Osteocyte (in vitro differentiated cells): Measurements from ENCODE around the gene CBX6. TPM values are rescaled to one million over a fixed set of nuclear protein-coding genes. Genes with fewer than 3 reads are reported as not detected.

ENCODE experiments used
- DNase-seq: peaks from one replicate; pipeline ENCODE4 v3.0.0; 2021; ENCODE audit warnings: mixed read lengths; ENCODE audit not compliant: unreplicated experiment; ENCODE audit errors: extremely low spot score
- H3K27ac Mint-ChIP-seq: one replicate; pipeline ENCODE4 v1.8.0; 2021; ENCODE audit warnings: mild to moderate bottlenecking, mixed read lengths; ENCODE audit not compliant: unreplicated experiment
- H3K27me3 Mint-ChIP-seq: one replicate; pipeline ENCODE4 v1.8.0; 2021; ENCODE audit warnings: mixed read lengths; ENCODE audit not compliant: unreplicated experiment
- H3K36me3 Mint-ChIP-seq: one replicate; pipeline ENCODE4 v1.8.0; 2021; ENCODE audit warnings: mixed read lengths; ENCODE audit not compliant: unreplicated experiment
- H3K4me1 Mint-ChIP-seq: one replicate; pipeline ENCODE4 v1.8.0; 2021; ENCODE audit warnings: mixed read lengths; ENCODE audit not compliant: unreplicated experiment
- H3K4me3 Mint-ChIP-seq: one replicate; pipeline ENCODE4 v1.8.0; 2021; ENCODE audit warnings: mild to moderate bottlenecking, moderate library complexity, mixed read lengths; ENCODE audit not compliant: unreplicated experiment
- H3K9me3 Mint-ChIP-seq: one replicate; pipeline ENCODE4 v1.8.0; 2021; ENCODE audit warnings: mixed read lengths; ENCODE audit not compliant: unreplicated experiment
- total RNA-seq: library from RNA; stranded (reverse); gene quantifications from 2 replicates; pipeline ENCODE4 v1.2.1, GENCODE V29; 2021
- TF ChIP-seq, protein P1 (sequence below): fragments of 200-600 bp; sonication (generic); IDR thresholded peaks from 2 replicates; pipeline ENCODE4 v1.5.0; 2021; ENCODE audit warnings: antibody characterized with exemption, mild to moderate bottlenecking, moderate library complexity

Gene CBX6
- total RNA-seq, 1 donor from 2014 or later: 86.2 TPM

DNA sequence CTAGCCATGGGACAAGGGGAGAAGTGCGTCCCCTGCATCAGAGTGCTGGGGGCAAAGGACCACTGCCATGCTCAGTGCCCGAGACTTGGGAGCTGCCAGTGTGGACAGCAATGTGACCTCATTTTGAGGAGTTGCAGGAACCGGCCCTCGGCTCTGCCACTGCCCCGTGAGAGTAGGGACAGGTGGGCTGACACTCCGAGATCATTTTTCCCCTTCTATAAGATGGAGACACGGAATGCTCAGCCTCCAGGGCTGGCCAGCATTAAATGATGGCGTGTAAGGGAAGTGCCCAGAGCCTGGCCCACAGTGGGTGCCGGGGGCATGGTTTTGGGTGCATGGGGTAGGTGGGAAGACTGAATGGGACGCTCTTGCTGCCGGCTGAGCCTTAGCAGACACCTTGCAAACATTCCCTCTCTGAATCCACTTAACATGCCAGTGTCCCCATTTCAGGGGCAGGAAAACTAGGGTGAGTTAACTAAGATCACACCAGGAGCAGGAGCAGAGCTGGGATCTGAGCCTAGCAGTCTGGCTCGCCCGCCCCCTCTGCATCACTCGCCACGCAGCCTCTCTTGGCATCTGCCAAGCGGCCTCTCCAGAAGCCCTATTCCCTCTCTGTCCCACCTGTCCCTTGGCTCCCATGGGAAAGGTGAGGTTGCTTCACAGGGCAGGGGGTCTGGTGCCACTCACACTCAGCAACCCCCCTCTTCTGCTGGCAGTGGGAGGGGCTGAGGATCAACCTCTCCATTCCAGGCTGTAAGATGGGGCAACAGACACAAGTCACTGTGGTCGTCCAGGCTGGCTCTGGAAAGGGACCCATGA lies 41.8 kb downstream of the CBX6 start:
- Mint-ChIP-seq H3K27ac (no peak overlapping the region), H3K4me3 (no peak overlapping the region), H3K27me3 (peaks cover 4% of the 10 kb centered on the region), H3K36me3 (no peaks in the 10 kb centered on the region), H3K9me3 (no peaks in the 10 kb centered on the region), H3K4me1 (no peaks in the 10 kb centered on the region)
- no peak for DNase-seq
- TF ChIP-seq, protein P1, sequence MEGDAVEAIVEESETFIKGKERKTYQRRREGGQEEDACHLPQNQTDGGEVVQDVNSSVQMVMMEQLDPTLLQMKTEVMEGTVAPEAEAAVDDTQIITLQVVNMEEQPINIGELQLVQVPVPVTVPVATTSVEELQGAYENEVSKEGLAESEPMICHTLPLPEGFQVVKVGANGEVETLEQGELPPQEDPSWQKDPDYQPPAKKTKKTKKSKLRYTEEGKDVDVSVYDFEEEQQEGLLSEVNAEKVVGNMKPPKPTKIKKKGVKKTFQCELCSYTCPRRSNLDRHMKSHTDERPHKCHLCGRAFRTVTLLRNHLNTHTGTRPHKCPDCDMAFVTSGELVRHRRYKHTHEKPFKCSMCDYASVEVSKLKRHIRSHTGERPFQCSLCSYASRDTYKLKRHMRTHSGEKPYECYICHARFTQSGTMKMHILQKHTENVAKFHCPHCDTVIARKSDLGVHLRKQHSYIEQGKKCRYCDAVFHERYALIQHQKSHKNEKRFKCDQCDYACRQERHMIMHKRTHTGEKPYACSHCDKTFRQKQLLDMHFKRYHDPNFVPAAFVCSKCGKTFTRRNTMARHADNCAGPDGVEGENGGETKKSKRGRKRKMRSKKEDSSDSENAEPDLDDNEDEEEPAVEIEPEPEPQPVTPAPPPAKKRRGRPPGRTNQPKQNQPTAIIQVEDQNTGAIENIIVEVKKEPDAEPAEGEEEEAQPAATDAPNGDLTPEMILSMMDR: no peak

DNA sequence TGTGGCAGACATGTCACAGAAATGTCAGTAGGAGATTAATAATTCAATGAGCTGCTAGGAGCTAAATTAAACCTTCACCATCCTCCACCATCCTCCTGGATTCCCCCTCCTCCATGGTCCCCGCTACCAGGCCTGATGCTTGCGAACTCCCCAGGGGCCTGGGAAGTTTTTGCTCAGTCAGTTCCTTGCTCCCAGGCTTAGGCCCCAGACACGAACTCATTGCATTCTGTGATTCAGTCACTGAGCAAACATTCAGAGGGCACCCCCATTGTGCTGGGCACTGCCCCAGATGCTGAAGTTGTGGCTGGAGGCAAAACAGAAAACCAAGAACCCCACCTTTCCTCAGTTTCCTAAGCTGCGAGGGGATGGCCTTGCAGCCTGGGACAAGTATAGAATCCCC lies 42.5 kb downstream of the CBX6 start:
- Mint-ChIP-seq H3K9me3 (no peaks in the 10 kb centered on the region), H3K4me1 (no peaks in the 10 kb centered on the region), H3K27ac (no peak overlapping the region), H3K4me3 (no peak overlapping the region), H3K27me3 (peaks cover 4% of the 10 kb centered on the region), H3K36me3 (no peaks in the 10 kb centered on the region)
- no peak for DNase-seq
- TF ChIP-seq, protein P1: no peak

DNA sequence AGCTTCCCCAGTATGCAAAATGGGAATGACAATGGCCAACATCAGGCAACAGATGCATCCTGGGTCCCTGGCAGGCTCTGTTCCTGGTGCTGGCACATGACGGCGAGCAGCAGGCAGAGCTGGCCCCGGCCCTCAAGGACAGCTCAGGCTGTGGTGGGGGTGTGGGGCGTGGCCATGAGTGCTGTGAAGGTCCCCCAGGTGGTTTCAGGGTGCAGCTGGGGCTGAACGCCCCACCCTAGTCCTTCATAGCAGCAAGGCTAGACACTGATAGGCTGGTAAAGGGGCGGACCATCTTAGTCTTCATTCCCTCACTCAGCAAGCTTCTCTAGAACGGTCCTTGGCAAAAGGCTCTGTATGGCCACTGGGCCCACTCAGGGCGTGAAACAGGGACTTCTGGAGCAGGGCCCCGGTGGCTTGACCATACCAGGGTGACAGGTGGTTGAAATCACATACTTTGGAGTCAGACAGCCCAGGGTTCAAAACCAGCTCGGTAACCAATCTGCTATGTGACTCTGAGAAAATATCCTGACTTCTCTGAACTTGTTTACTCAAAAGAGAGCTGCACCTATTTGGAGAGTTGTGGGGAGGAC lies 43.3 kb downstream of the CBX6 start:
- Mint-ChIP-seq H3K9me3 (no peaks in the 10 kb centered on the region), H3K36me3 (no peaks in the 10 kb centered on the region), H3K27ac (no peak overlapping the region), H3K4me3 (no peak overlapping the region), H3K4me1 (no peaks in the 10 kb centered on the region), H3K27me3 (no peaks in the 10 kb centered on the region)
- TF ChIP-seq, protein P1: no peak
- no peak for DNase-seq

DNA sequence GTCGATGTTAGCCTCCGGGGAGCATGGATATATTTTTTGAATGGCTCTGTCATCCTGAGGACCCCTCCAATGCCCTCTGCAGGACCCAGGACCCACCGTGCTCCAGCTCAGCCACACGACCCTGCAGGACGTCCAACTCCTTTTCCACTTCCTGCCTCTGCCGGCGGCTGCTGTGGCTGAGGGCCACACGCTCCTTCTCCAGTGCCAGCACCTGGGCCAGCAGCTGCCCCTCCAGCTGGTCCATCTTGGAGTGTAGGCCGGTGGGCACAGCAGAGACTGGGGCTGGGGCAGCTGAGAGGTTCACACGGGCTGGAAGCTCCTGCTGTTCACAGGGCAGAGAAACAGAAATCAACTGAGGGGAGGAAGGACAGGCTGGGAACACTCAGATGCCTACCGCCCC lies 43.8 kb downstream of the CBX6 start:
- Mint-ChIP-seq H3K4me1 (no peaks in the 10 kb centered on the region), H3K4me3 (no peak overlapping the region), H3K36me3 (no peaks in the 10 kb centered on the region), H3K27me3 (no peaks in the 10 kb centered on the region), H3K27ac (no peak overlapping the region), H3K9me3 (no peaks in the 10 kb centered on the region)
- TF ChIP-seq, protein P1: no peak
- no peak for DNase-seq

DNA sequence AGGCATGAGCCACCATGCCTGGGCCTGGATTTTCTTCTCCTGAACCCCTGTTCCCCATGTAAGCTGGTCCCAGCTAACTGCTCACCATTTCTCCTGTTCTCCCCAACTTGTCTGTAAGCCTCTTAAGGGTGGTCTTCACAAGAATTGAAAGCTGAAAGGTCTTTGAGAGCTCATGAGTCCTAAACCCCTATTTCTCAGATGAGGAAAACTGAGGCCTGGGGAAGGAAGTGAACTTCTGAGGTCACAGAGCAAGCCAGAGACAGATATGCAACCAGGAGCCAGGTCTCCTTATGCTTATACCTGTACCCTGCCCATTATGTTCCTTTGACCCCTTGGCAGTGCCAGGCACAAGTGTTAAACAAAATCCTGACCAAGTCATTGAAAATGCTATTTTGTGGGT lies 44.5 kb downstream of the CBX6 start:
- Mint-ChIP-seq H3K4me3 (no peak overlapping the region), H3K4me1 (no peaks in the 10 kb centered on the region), H3K27me3 (no peaks in the 10 kb centered on the region), H3K36me3 (no peaks in the 10 kb centered on the region), H3K27ac (no peak overlapping the region), H3K9me3 (no peaks in the 10 kb centered on the region)
- TF ChIP-seq, protein P1: no peak
- DNase-seq: no peak
